C1 segment of cervical spinal cord (tissue), 14 donors: ENCODE data around the gene PLA2G7.
A peak's percentile ranks its signal among the peaks of the same experiment; 100 is the strongest.

Source experiments
- DNase-seq, 14 donors: peaks; one replicate each; lab custom pipeline; 2025; lab: John Stamatoyannopoulos, UW

PLA2G7 gene

DNA sequence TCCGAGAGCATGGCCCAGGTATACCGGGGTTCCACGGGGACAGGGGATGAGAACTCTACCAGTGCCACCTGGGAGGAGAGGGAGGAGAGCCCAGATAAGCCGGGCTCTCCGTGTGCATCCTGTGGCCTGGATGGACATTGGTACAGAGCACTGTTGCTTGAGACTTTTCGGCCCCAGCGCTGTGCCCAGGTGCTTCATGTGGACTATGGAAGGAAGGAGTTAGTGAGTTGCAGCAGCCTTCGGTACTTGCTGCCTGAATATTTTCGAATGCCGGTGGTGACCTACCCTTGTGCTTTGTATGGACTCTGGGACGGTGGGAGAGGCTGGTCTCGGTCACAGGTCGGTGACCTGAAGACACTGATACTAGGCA lies 46.2 kb downstream of the PLA2G7 start:
- DNase-seq, result no peak

- no peak for DNase-seq
Measured at GRCh38 chr6:46688117-46688965, 46.8 kb downstream of the PLA2G7 start.

DNA sequence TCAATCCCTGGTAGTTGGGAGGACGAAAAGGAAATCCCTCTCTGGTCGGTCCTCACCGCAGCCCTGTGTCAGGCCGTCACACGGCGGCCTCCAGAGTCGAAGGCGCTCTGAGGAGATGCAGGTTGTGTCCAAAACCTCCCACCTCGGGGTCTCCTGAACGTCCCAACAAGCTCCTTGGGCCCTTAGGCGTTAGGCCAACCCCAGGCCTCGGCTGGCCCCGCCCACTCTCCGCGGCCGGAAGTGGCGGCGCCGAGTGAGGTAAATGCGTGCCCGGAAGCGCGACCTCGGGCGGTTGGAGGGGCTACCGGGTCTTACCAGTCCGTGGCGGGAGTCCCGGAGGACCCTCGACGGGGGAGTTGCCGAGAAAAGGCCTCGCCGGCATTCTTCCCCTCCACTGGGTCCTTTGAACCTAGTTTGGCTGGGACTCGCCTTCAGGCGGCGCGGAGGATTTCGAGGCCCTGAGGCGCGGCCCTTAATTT lies 47.5 kb downstream of the PLA2G7 start, which contains the start of gene TDRD6:
Gene TDRD6 (plus strand): TSS at position 267 of the 479 bp plus-strand sequence. CDS start 244 bp downstream, outside the sequence.
- DNase-seq, result no peak

- DNase-seq, result no peak
Measured at GRCh38 chr6:46684771-46685170, 50.4 kb downstream of the PLA2G7 start.

DNA sequence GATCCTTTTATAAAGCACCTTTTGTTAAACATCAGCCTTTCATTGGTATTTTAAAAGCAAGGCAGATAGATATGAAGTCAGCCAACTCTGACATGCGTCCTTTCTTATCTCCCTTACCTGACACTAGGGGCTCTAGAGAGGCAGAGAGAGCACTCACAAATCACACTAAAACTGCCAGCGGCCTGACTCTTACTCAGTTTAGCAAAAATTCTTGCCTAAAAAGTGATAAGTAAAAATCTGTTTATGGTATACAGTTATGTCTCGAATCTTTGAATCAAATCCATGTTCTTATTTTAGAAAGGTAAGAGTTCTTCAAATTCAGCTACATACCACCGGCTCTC lies 57.9 kb downstream of the PLA2G7 start:
- DNase-seq, result no peak

DNA sequence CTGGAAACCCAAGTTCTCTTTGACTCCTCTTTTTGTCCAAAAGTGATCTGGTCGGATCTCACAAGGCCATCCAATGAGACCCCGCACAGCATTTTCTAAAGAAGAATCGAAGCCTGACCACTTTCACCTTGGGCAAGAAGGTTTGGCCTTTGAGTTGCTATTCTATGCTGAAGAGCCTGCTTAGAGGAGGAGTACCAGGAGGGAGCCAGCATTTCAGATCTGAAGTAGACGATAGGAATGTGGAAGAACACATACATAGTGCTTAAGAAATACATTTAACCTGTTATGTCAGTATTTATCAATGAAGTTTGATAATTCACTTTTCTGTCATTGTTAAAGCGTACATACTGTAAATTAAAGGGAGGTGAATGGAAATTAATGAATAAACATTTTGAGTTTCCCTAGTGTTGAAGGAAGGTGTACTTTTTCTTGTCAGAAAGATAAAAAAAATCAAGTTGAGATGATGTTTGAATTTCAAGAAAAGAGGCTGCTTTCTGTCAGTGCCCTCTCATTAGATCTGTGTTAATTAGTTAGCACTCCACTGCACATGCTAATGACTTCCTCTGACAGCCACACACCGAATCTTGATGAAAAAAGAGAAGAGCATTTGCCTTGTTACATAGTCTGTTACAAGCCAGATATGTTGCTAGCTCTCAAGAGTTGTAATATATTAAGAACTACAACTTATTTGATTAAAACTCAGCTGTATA lies 58.4 kb downstream of the PLA2G7 start:
- no peak for DNase-seq

- DNase-seq, result no peak
Measured at GRCh38 chr6:46674410-46674809, 60.8 kb downstream of the PLA2G7 start.

DNA sequence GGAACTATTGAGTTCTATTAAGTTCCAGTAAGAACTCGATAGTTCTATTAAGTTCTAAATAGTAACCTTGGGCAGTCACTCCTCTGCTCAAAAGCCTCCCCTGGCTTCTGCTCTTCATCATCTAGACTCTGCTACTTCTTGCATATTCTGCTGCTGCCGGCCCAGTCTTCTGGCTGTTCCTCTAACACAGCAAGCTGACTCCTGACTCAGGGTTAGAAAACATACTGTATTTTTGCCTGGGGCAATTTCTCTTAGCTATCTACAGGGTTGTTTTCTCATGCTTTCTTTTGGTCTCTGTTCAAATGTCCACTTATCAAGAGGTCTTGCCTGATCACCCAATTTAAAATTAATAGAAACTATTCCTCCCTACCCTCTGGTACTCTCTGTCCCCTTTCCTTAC lies 67.8 kb downstream of the PLA2G7 start:
- no peak for DNase-seq

DNA sequence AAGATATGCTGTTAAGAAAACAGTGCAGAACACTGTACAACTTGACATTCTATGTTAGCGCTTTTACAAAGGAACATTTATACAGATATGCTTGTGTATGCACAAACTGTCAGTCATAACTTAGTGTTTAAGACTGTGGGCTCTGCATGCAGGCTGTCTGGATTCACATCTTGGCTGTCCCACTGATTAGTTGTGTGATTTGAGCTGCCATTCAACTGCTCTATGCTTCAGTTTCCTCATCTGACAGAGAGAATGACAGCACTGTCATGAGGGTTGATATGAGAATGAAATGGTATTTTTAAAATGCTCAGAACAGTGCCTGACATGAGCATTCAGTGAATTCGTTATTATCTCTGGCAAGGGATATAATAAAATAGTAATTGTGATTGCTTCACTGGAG lies 73.7 kb downstream of the PLA2G7 start:
- no peak for DNase-seq

DNA sequence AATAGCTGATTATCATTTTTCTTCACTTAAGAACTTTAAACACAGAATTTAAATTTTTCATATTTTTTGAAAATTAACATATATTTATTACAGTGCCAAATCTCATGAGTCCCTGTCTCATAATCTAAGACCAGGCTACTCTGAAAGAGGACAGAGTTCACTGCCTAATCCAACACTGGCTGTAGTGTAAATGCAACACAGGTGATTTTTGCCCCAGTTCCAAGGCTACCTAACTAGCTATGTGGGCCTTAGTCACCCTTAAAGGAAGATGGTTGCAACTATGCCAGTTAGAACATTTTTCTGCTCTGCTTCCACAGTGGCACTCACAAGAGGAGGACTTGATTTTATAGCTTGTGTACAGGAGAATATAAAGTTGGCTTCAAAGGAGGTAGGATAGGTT lies 77.5 kb downstream of the PLA2G7 start:
- DNase-seq, result no peak

GRCh38 chr6:46655803-46656202 lies 79.4 kb downstream of the PLA2G7 start:
- peak in 4 of 14 donors; percentile 1 to 14 (median 5) for DNase-seq
